Left ventricle myocardium superior (tissue), 1 donor: ENCODE measurements around the gene TARP.

Source experiments
- ATAC-seq: fragments of 200-7000 bp; cut with Tn5 transposase; one replicate; pipeline ENCODE4 v1.9.1; 2020; ENCODE audit warnings: mild to moderate bottlenecking, moderate library complexity
- DNase-seq: peaks from one replicate; pipeline ENCODE4 v3.0.0-alpha.2; 2020
- intact Hi-C: fragments of 100-400 bp; cut with micrococcal nuclease; formaldehyde crosslinking; loops from one replicate; pipeline ENCODE4 v1.11.0; 2022
- donor health status: DM: no; HTN: yes; CAD: no; lungs with severe emphysema.

The TARP gene

DNA sequence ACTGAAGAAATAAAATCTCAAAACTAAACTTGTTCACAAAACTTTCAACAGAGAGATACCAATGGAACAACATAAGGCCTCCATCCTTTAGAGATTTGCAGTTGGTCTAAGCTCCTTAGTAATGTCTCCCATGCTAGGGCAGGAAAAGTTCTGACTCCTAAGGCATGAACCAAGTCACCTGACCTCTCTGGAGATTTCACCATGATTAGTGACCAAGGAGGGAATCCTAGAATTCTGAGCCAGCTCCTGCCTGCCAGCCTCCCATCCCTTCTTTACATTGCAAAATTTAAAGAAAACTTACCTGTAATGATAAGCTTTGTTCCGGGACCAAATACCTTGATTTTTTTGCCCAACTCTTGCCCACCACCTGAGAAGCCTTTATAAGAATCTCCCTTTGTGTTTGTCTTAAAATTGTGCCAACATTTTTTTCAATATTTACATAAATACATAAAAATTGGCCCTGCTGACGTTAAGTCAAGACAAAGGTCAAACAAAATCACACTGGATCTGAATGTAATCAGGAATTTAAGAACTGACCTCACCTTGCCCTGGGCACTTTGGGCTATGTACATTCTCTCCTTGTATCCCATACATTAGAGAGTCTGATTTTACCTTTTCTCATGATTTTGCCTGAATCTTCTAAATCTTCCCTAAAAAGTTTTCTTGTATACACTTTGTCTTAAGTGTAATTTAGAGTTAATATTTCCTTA lies at the start of gene TARP:
TSS of gene TARP (minus strand) at position 351 of the 710 bp plus-strand sequence.
- ATAC-seq = no peak
- intact Hi-C loops = no loop called here
- no peak for DNase-seq

DNA sequence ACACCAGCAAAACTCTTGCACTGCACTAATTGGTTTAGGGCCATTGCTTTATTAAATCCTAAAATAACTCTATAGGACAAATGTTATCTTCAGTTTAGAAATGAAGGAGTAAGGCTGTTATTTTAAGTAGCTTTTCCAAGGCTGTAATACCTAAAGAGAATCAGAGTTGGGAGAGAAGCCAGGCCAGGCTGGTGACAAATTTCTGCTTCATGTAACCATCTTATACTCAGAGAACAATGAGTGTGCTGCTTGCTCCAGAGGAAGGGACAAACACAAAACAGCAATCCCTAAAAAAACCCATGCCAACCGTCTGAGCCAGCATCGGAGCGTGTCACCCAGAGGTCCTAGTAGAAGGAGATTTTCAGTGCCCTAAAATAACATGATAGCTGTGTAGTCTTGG lies 49.7 kb upstream of the TARP start:
- ATAC-seq = no peak
- DNase-seq = no peak
- intact Hi-C loops = no loop called here

DNA sequence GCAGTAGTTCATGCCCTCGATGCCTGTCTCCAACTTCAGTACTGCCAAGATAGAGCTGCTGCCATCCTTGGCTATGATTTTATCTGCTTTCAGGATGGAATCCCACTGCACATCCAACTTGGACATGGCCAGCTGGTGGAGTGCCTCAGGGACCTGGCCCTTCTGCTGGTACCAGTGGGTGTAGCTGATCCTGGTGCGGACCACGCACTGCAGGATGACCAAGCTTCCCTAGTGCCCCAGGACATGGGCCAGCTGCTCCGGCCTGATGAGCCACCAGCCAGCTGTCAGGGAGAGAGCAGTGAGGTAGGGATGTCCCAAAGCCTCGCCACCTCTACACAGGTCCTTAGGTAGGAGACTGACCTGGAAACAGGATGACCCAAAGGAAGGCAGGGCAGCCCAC lies 49.0 kb upstream of the TARP start:
- intact Hi-C loops = no loop called here
- DNase-seq (no peak), ATAC-seq (no peak)

DNA sequence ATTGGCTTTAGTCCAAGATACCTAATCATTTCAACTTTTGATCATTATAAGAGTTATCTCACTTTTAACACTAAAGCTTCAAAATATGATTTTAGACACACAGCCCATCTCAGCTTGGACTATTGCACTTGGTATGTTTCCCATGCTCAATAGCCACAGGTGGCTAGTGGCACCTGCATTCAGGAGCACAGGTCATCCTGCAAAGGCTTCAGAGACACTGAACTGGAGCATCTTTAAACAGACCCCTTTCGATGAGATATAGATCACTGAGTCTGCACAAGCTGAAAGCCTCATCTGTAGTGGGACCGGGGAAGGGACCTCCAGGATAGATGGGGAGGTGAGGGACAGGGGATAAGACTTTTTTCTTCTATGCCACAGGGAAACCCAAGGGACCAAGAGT lies 48.5 kb upstream of the TARP start:
- ATAC-seq = no peak
- intact Hi-C loops = no loop called here
- DNase-seq = no peak

DNA sequence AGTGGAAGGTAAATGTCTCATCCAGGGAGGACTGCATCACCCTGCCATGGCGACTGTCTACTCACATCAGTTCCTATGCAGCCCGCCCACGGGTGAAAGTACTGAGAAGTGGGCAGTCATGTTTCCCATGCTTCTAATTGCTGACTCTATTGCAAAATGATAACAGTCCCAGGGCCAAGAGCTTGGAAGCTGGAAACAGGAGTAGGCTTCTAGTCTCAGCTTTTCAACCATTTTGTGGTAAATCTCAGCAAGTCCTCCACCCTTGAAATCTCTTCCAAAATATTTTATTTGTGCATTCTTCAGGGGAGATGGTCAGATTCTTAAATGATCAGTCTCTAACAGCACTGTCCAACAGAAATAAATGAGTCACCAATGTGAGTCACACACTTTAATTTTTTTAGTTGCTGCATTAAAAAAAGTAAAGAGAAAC lies 48.1 kb upstream of the TARP start:
- DNase-seq = no peak
- intact Hi-C loops = no loop called here
- ATAC-seq = no peak

DNA sequence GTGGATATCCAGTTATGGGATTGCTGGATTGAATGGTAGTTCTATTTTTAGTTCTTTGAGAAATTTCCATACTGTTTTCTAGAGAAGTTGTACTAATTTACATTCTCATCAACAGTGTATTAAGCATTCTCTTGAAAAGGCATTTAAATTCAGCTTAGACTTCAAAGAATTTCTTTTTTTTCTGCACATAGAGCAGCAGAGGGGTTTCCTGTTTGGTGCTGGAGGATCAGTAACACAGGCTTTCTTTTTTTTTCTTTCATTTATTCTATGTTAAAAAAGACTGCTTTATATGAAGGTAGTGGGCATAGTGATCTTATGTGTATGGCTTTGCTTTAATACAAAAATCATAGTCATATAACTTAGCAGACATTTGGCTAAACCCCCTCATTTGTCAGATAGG lies 47.6 kb upstream of the TARP start:
- no peak for DNase-seq
- ATAC-seq = no peak
- intact Hi-C loops = no loop called here

DNA sequence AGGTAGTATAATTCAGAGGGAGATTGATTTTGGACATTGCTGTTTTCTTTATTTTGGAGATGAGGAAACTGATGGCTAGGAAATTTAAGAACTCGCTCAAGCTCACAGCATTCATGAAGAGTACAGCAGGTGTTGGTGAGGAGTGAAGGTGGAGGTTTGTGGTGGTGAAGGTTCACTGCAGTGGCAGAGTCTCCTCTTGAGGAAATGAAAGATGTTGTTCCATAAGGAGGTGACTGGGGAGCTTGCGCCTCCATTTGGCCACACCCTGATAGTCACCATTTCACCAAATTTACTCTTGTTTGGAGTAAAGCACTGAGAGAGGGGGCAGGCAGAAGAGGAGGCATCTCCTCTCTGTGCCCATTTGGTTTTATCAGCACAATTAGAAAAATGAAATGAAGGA lies 46.4 kb upstream of the TARP start:
- intact Hi-C loops = no loop called here
- no peak for DNase-seq
- ATAC-seq = no peak

DNA sequence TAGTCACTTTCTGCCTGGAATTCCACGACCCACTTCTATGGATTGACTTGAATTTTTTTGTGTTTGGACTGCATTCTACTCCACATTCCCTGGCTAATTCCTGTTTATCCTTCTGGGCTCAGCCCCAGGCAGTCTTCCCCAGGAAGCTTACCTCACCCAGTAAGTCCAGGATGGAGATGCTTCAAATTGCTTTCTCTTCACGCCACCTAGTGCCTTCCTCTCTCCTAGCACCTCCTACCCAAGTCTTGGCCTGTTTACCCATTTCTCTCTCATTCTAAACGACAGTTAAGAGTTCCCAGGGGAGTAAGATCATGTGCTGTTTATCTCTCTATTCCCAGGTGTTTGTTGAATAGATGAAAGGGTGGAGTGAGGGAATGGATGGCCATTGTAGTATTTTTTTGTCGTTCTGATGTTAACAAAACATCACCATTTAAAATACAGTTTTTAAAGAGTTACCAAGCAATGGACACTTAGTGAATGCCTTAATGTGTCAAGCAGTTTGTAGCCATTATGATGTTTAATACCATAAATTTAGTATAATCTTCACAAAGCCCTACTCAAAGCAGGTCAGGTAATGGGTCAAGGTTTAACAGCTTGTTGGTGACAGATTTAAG lies 45.5 kb upstream of the TARP start:
- intact Hi-C loops = no loop called here
- ATAC-seq (peak; percentile 75), DNase-seq (no peak)

DNA sequence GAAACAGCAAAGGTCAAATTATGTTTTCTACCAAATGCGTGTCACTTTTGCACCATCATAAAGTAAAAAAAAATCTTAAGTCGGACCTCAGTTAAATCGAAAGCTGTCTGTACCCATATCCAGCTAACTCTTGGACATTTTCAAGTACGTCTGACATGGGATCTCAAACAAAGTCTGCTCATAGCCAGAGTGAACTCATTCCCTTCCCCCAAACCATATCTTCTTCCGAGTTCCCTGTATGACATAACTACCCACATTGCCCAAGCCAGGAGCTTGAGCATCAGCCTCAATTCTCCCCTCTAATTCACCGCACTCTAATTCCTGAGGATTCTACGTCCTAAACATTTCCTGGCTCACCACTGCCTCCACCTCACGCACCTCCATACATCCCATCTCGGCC lies 44.8 kb upstream of the TARP start:
- intact Hi-C loops = no loop called here
- DNase-seq (no peak), ATAC-seq (no peak)

DNA sequence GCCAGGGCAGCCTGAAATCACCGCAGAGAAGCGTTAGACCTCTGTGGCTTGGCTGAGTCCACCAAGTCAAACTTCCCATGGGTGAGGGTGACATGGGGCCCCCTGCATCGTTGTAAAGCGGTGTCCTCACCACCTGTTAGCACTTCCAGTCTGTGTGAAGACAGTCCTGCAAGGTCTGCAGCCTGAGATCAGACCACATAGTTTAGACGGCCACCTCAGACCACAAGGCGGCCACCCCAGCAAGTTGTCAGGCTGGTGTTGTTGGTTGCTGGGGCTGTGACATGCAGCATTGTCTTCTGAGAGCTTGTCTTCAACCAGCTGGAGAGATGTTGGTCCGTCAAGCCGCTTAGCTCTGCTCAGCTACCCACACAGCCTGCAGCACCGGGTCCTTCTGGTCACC lies 44.1 kb upstream of the TARP start:
- intact Hi-C loops = no loop called here
- ATAC-seq = no peak
- no peak for DNase-seq

DNA sequence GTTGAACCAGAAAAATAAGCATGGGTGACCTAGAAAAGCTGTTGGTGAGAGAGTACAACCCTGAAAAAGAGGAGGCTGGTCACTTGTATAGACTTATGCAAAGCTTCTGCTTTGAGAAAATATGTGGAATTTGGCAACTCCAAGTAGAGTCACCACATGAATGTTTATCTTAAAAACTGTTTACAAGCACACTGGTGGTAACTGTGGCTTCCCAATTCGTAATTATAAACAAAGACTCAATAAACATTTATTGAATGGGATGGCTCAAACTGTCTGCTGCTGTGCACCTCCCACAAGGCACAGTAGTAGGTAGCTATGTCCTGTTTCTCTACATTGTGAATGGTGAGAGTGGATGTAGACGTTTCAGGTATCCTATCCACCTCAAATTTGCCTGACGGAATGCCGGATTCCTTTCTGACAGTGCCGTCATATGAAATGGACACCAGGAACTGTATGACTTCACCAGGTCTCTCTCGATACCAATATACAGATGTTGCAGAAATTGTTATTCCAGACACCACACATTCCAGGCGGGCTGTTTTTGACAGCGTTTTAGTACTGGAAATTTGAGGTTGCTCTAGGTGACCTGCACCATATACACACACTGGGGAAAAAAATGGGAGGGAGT lies 43.4 kb upstream of the TARP start:
- intact Hi-C loops = no loop called here
- ATAC-seq = no peak
- DNase-seq = no peak

DNA sequence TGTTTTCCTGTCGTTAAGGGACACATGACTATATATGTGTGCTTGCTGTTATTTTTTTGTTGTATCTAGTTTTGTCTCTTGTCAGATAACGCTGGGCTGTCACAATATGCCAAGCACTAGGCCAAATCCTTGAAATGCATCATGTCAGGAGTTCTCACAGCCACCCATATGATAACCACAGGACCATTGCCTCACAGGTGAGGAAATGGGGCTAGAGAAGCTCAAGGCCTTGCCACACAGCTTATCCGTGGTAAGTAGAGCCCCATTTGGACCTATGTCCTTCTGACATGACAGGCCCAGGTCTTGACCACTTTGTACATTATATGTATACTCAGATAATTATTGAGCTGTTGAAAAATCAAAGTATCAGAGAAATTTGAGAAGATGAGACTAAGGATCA lies 42.0 kb upstream of the TARP start:
- DNase-seq = no peak
- intact Hi-C loops = no loop called here
- no peak for ATAC-seq

DNA sequence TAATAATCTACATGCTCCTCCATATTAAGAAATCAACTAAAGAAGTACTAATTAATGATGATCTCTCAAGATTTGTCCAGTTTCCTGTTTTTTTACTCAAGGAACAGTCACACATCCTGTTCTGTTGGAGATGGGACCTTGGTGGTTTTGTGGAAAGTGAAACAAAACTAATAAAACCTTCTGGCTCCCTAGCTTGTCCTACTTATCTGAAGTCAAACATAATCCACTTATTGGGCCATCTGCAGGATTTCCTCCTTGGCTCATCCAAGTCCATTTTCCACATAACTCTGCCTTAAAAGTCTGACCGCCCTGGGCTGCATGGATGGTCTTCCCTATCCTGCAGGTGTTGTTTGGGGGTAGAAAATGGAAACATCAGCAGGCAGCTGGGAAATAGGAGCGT lies 39.4 kb upstream of the TARP start:
- DNase-seq (no peak), ATAC-seq (no peak)
- intact Hi-C loops = no loop called here

DNA sequence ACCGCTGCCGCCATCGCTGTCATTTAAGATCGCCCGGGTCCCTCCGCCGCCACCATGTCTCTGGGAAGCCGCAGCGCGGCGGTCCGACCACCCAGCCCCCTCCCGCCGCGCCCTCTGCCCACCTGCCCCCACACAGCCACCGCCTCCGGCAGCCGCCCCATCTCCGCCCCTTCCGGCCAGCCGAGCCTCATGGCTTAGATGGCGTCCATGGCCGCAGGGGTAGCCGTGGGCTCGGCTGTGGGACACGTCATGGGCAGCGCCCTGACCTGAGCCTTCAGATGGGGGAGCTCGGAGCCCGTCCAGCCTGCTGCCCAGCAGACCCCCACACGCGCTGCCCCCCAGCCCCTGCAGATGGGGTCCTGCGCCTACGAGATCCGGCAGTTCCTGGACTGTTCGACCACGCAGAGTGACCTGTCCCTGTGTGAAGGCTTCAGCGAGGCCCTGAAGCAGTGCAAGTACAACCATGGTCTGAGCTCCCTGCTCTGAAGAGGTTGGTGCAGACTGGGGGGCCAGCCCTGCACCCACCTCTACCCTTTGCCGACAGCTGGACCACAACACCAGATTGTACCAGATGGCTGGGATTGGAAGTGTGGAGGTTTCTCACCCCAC lies 38.0 kb upstream of the TARP start:
- intact Hi-C loops = no loop called here
- ATAC-seq (peak; percentile 87), DNase-seq (peak; percentile 71)

DNA sequence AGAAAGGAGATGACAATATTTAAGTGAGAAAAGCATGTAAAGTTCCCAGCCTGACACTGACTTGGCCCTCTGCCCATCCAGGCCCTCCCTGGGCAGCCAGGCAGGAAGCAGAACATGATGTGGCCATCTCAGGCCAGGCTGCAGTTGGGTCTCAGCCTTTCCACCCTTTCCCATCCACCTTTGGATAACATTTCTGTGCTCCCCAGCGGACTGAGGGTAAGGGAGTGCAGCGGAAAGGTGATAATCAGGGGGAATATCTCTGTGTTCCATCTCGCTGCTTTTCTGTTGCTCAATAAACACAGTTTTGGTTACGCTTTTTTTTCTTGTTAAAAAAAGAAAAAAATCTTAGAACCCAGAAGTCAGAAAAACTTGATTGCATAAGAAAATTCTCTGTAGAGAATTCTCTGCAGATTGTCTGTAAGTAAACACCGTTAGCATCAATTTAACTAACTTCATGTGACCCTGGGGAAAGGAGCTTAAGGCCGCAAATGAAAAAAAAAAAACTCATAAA lies 37.2 kb upstream of the TARP start:
- intact Hi-C loops = no loop called here
- ATAC-seq (peak; percentile 72), DNase-seq (peak; percentile 72)

DNA sequence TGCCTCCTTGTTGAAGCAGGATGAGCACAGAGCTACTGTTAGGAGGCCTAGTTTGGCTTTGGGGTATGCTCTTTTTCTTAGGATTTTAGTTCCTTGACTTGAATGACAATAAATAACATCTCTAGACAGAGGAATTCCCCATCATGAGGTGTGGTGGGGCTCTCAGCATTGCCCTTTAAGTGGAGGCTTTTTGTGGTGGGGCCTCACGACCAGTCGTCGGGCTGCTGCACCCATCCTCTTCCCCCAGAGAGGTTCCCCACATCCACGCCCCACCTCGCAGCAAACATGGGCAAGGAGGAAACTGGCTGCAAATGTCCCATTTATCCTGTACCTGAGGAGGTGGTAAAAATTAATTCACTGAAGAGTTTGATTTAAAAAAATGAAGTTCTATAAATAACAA lies 36.1 kb upstream of the TARP start:
- no peak for ATAC-seq
- intact Hi-C loops = no loop called here

DNA sequence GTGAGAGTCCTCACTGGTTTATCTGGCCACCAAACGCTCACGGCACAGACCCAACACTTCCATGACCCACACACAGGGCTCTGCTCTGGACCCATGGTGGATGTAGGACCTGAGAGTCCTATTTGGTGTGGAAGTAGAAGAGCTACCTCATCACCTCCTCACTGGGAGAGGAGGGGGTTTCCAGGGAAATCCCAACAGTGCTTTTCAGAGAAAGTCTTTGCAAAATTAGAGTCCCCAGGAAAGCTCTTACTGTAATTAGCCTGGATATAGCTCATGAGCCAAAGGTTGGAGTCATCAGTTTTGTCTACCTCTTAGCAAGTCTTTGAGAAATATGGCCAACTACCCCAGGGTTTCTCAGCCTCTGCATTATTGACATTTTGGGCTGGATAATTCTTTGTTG lies 34.7 kb upstream of the TARP start:
- intact Hi-C loops = no loop called here
- ATAC-seq (no peak), DNase-seq (no peak)

More for the DNA sequence above, 36.1 kb upstream of the TARP start:
- DNase-seq = no peak

DNA sequence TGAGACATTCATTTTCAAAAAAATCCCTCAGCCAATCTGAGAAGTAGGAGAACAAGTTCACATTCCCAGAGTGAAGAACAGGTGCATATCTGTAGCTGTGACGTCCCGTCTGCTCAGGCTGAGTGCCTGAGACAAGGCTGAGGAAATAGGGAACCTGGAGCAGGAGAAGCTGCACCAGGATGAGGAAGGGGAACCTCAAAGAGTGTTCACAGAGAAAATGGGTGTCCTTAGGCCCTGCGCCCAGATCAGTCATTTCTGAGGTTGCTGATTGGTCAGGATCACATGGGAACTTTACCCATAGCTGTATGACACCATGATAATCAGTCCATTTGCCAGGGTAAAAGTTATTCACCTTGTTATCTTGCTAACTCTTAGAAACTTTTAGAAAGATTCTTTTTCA lies 34.2 kb upstream of the TARP start:
- DNase-seq (no peak), ATAC-seq (no peak)
- intact Hi-C loops = no loop called here

DNA sequence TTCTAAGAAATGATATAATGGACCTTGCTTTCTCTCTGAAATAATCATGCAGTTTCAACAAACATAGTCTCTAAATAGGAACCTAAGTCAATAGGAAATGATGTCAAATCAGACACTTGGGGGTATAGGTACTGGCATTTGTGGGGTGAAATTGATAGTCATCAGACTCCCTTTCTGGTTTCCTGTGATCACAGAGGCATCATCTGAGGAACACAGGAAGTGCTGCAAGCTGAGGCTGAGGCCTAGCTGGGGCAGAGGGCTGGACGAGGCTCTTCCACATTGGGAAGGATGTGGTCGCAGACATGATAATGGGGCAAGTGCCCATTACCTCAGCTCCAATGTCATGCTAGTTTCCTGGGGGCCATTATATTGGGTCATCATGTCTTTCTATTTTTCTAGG lies 33.5 kb upstream of the TARP start:
- DNase-seq (no peak), ATAC-seq (no peak)
- intact Hi-C loops = no loop called here

DNA sequence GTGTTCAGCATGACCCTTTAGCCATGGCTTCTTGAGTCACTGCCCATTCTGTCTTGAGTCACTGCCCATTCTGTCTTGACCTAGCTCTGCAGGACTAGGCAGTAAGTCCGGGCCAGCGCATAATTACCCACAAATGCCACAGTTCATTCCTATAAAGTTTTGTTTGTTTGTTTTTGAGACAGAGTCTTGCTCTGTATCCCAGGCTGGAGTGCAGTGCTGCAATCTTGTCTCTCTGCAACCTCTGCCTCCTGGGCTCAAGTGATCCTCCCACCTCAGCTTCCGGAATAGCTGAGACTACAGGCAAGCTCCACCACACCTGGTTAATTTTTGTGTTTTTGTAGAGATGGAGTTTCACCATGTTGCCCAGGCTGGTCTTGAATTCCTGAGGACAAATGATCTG lies 32.7 kb upstream of the TARP start:
- DNase-seq (no peak), ATAC-seq (no peak)
- intact Hi-C loops = no loop called here
